ENCODE results near the gene KLHL3. TPM values are rescaled to one million over a fixed set of nuclear protein-coding genes. Genes with fewer than 3 reads are reported as not detected.
A peak's percentile ranks its signal among the peaks of the same experiment; 100 is the strongest.

KLHL3 gene
- total RNA-seq, 4 donors from 2014 or later = 1.7 to 3.8 (median 3.1) TPM

DNA sequence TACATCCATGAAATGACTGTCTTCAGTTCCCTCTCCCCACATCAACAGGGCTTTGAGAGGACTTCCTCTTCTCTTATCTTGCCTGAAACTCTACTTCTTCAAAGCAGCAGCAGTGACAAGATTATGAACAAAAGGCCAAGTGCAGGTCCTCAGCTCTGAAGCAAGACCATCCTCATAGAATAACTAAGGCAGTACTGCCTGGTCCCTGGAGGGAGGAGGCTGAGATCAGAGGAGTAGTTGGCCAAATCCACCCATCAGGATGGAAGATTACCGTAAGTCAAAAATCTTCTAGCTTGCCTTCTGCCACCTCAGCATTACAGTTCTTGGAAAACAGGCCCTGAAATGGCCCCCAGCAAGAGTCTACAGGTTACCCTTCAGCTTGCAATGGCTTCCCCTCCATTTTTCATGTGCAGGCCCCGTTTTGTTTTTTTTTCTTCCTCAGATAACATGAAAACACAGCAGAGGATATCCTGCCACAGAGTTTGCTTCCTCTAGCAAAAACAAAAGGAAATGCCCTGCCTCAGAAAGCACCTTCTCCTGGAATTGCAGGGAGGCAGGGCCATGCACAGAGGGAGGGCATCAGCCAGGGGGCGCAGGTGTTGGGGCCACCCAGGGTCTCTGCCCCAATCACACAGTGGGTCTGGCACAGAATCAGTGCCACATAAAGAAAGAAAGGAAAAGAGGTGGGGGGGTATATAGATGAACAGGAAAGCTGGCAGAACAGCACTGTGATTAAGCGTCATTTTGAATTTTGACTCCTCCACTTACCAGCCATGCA, 40.0 kb downstream of the KLHL3 start:
- peak overlapping the region in 3 of 4 donors; percentile 10 to 73 (median 59) for H3K27ac ChIP-seq
- WGBS, 2 donors = 67 to 71% methylated on average over 4 of the region's 4 CpGs
- no peak for DNase-seq

GRCh38 chr5:137693951-137694721, 41.8 kb downstream of the KLHL3 start:
- Histone ChIP-seq H3K27me3 (no peaks in the 10 kb centered on the region), H3K4me1 (peaks cover 0 to 13% (median 0%) of the 10 kb centered on the region in 3 donors), H3K27ac (no peak overlapping the region), H3K36me3 (peaks cover 0 to 31% (median 0%) of the 10 kb centered on the region in 3 donors), H3K4me3 (no peak overlapping the region), H3K9me3 (no peaks in the 10 kb centered on the region)
- no peak for DNase-seq
- TF ChIP-seq POLR2A (IDR thresholded peaks at IDR 0.05) = no peak
- TF ChIP-seq, protein P1, sequence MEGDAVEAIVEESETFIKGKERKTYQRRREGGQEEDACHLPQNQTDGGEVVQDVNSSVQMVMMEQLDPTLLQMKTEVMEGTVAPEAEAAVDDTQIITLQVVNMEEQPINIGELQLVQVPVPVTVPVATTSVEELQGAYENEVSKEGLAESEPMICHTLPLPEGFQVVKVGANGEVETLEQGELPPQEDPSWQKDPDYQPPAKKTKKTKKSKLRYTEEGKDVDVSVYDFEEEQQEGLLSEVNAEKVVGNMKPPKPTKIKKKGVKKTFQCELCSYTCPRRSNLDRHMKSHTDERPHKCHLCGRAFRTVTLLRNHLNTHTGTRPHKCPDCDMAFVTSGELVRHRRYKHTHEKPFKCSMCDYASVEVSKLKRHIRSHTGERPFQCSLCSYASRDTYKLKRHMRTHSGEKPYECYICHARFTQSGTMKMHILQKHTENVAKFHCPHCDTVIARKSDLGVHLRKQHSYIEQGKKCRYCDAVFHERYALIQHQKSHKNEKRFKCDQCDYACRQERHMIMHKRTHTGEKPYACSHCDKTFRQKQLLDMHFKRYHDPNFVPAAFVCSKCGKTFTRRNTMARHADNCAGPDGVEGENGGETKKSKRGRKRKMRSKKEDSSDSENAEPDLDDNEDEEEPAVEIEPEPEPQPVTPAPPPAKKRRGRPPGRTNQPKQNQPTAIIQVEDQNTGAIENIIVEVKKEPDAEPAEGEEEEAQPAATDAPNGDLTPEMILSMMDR (IDR thresholded peaks at IDR 0.05) = no peak
- 79 to 89% methylated on average over 7 of the region's 7 CpGs for WGBS, 2 donors
- intact Hi-C loops (cut with DNase I) = no loop called here

More for the DNA sequence above, 40.0 kb downstream of the KLHL3 start:
- intact Hi-C loops (cut with DNase I) = no loop called here
- no peaks in the 10 kb centered on the region for H3K9me3 ChIP-seq
- no peaks in the 10 kb centered on the region for H3K27me3 ChIP-seq
- peaks cover 0 to 13% (median 0%) of the 10 kb centered on the region in 3 donors for H3K4me1 ChIP-seq
- H3K36me3 ChIP-seq = peaks cover 0 to 24% (median 0%) of the 10 kb centered on the region in 3 donors
- no peak overlapping the region for H3K4me3 ChIP-seq
- TF ChIP-seq, protein P1 (IDR thresholded peaks at IDR 0.05) = peak in 4 of 6 experiments; percentile 10 to 29 (median 20)
- TF ChIP-seq POLR2A (IDR thresholded peaks at IDR 0.05) = no peak

GRCh38 chr5:137693307-137693950, 42.5 kb downstream of the KLHL3 start:
- no peak for DNase-seq
- intact Hi-C loops (cut with DNase I) = no loop called here
- H3K36me3 ChIP-seq = peaks cover 0 to 33% (median 0%) of the 10 kb centered on the region in 3 donors
- H3K4me3 ChIP-seq = no peak overlapping the region
- WGBS, 2 donors = 90 to 93% methylated on average over 1 of the region's 1 CpG
- TF ChIP-seq, protein P1 (IDR thresholded peaks at IDR 0.05) = no peak
- TF ChIP-seq POLR2A (IDR thresholded peaks at IDR 0.05) = no peak
- H3K27me3 ChIP-seq = no peaks in the 10 kb centered on the region
- H3K9me3 ChIP-seq = no peaks in the 10 kb centered on the region
- H3K4me1 ChIP-seq = peaks cover 0 to 13% (median 0%) of the 10 kb centered on the region in 3 donors
- no peak overlapping the region for H3K27ac ChIP-seq

DNA sequence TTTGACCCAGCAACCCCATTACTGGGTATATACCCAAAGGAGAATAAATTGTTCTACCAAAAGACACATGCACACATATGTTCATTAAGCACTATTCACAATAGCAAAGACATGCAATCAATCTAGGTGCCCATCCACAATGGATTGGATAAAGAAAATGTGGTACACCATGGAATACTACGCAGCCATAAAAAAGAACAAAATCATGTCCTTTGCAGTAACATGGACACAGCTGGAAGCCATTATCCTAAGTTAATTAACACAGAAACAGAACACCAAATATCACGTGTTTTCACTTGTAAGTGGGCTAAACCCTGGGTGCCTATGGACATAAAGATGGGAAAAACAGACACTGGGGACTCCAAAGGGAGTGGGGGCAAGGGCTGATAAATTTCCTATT, 46.6 kb downstream of the KLHL3 start:
- Histone ChIP-seq H3K36me3 (peaks cover 0 to 24% (median 0%) of the 10 kb centered on the region in 3 donors), H3K27ac (no peak overlapping the region), H3K4me3 (no peak overlapping the region), H3K9me3 (no peaks in the 10 kb centered on the region), H3K4me1 (no peaks in the 10 kb centered on the region), H3K27me3 (no peaks in the 10 kb centered on the region)
- WGBS, 2 donors = 88 to 97% methylated on average over 2 of the region's 2 CpGs
- no peak for DNase-seq
- intact Hi-C loops (cut with DNase I) = no loop called here
- TF ChIP-seq POLR2A (IDR thresholded peaks at IDR 0.05) = no peak
- TF ChIP-seq, protein P1 (IDR thresholded peaks at IDR 0.05) = no peak

Measured in esophagus squamous epithelium (tissue), 5 donors.